HEK293 (cell line): Measurements from ENCODE around the gene CLSTN1.

Experiments used
- PRDM1 ChIP-seq: fragments of 450-650 bp; formaldehyde crosslinking; IDR thresholded peaks from 2 replicates; pipeline ENCODE4; 2016; ENCODE audit warnings: missing biosample characterization, missing genetic modification characterization
- ZBTB1 ChIP-seq: fragments of 450-650 bp; formaldehyde crosslinking; IDR thresholded peaks from 2 replicates; pipeline ENCODE4 v1.5.1; 2016; ENCODE audit warnings: missing biosample characterization, missing genetic modification characterization
- ZNF350 ChIP-seq: fragments of 450-650 bp; formaldehyde crosslinking; IDR thresholded peaks from 2 replicates; pipeline ENCODE4 v1.5.0; 2017; ENCODE audit warnings: missing biosample characterization, mild to moderate bottlenecking, missing genetic modification characterization
- ZNF596 ChIP-seq: fragments of 450-650 bp; IDR thresholded peaks from 2 replicates; pipeline ENCODE4 v1.5.0; 2018; ENCODE audit warnings: missing biosample characterization, mild to moderate bottlenecking, missing genetic modification characterization, moderate library complexity
- ZNF785 ChIP-seq: fragments of 450-650 bp; formaldehyde crosslinking; IDR thresholded peaks from 2 replicates; pipeline ENCODE4 v1.5.1; 2016; ENCODE audit warnings: missing biosample characterization, missing genetic modification characterization
- ZNF792 ChIP-seq: fragments of 450-650 bp; formaldehyde crosslinking; IDR thresholded peaks from 2 replicates; pipeline ENCODE4 v1.5.1; 2016; ENCODE audit warnings: missing biosample characterization, missing genetic modification characterization
- TF ChIP-seq, protein P1 (sequence below): fragments of 450-650 bp; formaldehyde crosslinking; IDR thresholded peaks from 2 replicates; pipeline ENCODE4 v1.5.1; 2016; ENCODE audit warnings: missing biosample characterization, missing genetic modification characterization, low read depth
- TF ChIP-seq, protein P2 (sequence below): fragments of 450-650 bp; formaldehyde crosslinking; IDR thresholded peaks from 2 replicates; pipeline ENCODE4 v1.5.1; 2016; ENCODE audit warnings: missing biosample characterization, missing genetic modification characterization

DNA sequence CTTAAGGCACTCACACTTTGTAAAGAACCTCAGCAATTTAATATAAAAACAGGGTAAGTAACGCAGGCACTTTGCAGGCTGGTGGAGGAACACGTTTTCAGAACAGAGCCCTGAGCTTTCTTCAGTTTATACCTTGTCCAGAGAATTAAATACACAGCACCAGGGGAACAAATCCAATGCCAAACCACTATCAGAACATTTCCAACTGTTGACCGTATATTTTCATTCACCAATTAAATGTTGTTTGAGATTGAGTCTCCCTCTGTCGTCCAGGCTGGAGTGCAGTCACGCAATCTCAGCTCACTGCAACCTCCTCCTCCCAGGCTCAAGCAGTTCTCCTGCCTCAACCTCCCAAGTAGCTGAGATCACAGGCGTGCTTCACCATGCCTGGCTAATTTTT is 29.7 kb downstream of the CLSTN1 start:
- TF ChIP-seq ZBTB1 (tag by site-specific recombination) = no peak
- TF ChIP-seq PRDM1 (tag by site-specific recombination) = no peak
- no peak for TF ChIP-seq ZNF596
- no peak for TF ChIP-seq ZNF792 (tag by site-specific recombination)
- TF ChIP-seq, protein P1, sequence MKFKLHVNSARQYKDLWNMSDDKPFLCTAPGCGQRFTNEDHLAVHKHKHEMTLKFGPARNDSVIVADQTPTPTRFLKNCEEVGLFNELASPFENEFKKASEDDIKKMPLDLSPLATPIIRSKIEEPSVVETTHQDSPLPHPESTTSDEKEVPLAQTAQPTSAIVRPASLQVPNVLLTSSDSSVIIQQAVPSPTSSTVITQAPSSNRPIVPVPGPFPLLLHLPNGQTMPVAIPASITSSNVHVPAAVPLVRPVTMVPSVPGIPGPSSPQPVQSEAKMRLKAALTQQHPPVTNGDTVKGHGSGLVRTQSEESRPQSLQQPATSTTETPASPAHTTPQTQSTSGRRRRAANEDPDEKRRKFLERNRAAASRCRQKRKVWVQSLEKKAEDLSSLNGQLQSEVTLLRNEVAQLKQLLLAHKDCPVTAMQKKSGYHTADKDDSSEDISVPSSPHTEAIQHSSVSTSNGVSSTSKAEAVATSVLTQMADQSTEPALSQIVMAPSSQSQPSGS (tag by site-specific recombination) = no peak
- no peak for TF ChIP-seq ZNF350 (tag by site-specific recombination)
- TF ChIP-seq, protein P2, sequence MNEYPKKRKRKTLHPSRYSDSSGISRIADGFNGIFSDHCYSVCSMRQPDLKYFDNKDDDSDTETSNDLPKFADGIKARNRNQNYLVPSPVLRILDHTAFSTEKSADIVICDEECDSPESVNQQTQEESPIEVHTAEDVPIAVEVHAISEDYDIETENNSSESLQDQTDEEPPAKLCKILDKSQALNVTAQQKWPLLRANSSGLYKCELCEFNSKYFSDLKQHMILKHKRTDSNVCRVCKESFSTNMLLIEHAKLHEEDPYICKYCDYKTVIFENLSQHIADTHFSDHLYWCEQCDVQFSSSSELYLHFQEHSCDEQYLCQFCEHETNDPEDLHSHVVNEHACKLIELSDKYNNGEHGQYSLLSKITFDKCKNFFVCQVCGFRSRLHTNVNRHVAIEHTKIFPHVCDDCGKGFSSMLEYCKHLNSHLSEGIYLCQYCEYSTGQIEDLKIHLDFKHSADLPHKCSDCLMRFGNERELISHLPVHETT (tag by site-specific recombination) = no peak
- TF ChIP-seq ZNF785 (tag by site-specific recombination) = no peak
